Measurements from ENCODE around the gene ZNF275. TPM values are rescaled to one million over a fixed set of nuclear protein-coding genes. Genes with fewer than 3 reads are reported as not detected.
"Not testable (repeated sequence)": the region's sequence is repeated elsewhere in the genome, so short reads cannot be mapped to it uniquely, and the experiment has no call there.

The ZNF275 gene, protein sequence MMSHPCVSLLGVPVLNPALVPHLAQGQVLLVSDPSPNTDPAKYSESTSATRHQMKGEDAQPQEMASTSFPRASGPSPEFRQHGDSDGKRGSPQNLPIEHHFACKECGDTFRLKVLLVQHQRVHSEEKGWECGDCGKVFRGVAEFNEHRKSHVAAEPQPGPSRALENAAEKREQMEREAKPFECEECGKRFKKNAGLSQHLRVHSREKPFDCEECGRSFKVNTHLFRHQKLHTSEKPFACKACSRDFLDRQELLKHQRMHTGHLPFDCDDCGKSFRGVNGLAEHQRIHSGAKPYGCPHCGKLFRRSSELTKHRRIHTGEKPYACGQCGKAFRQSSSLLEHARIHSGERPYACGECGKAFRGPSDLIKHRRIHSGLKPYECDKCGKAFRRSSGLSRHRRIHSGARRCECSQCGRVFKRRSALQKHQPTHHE
- polyA plus RNA-seq (2013) = 9.4 TPM

DNA sequence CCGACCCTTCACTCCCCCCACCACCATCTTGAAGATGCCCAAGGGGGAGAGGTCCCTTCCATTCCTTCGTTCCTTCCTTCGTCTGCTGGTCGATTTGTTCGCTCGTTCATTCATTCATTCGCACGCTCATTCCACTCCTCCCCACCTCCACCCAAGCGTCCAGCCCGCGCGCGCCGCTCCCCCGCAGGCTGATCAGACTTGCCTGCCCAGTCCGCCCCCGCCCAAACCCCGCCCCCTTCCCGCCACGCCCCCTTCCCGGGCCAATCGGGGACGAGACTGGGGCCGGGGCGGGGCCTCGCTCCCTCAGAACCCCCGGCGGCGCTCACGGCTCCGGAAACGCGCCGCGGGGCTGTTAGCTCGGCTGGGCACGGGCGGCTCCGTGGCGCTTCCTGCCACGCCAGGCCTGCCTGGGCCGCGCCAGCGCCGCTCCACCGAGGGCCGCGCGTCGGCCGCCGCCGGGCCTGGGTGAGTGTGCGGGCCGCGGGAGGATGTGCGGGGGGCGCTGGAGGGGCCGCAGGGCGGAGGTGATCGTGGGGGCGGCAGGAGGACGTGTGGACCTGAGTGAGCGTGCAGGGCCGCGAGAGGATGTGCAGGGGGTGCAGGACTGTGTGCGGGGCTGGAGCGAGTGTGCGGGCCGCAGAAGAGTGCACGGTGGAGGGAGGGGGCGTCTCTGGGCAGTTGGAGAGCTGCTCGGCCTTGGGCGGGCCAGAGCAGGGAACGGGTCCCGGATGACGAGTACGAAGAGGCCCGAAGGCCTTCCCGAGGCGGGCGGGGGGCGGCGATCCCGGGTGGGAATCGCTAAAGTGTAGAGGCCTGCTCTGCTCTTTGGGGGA lies at the start of gene ZNF275:
Gene ZNF275 (plus strand): TSS at position 333 of the 833 bp plus-strand sequence. CDS start 2,527 bp downstream, outside the sequence.
- peak within 1 kb of the TSS; percentile 55 to 82 (median 68) for H3K4me3 ChIP-seq (ENCODE audit: control insufficient read depth in 1 of 7, extremely low read depth in 1 of 7, insufficient read depth in 4 of 7, low read depth in 2 of 7, low read length in 6 of 7)
- peaks cover 0 to 4% (median 0%) of the 10 kb centered on the region in 5 experiments for H3K27me3 ChIP-seq (replicated peaks in 2 of 5; ENCODE audit: control insufficient read depth in 4 of 5, insufficient read depth in 5 of 5, low read length in 4 of 5)
- peaks cover 0 to 29% (median 16%) of the 10 kb centered on the region in 4 experiments for H3K4me1 ChIP-seq (ENCODE audit: control extremely low read depth in 1 of 4, control insufficient read depth in 4 of 4, insufficient read depth in 4 of 4, low read length in 3 of 4)
- DNase-seq = peak; percentile 79 to 90 (median 85)
- H3K27ac ChIP-seq (ENCODE audit: insufficient read depth in 1 of 2, low read depth in 1 of 2, low read length in 2 of 2, poor library complexity in 1 of 2, severe bottlenecking in 2 of 2) = peak within 1 kb of the TSS; percentile 43 to 77
- H3K9me3 ChIP-seq (ENCODE audit: control extremely low read depth in 1 of 5, control insufficient read depth in 4 of 5, insufficient read depth in 2 of 5, low read depth in 1 of 5, low read length in 4 of 5) = no peaks in the 10 kb centered on the region
- H3K36me3 ChIP-seq (ENCODE audit: control insufficient read depth in 4 of 4, insufficient read depth in 4 of 4, low read length in 3 of 4) = peaks cover under 1 to 18% (median 7%) of the 10 kb centered on the region in 4 experiments
- CTCF ChIA-PET = no interaction called here
- POLR2A ChIA-PET = interaction anchor here (0.7 kb wide), 1 partner anchor 184 kb away, joined by 3 read pairs; no protein-coding TSS in a partner anchor
- WGBS (ENCODE audit: insufficient coverage) = 39% methylated on average over 62 of the region's 86 CpGs

DNA sequence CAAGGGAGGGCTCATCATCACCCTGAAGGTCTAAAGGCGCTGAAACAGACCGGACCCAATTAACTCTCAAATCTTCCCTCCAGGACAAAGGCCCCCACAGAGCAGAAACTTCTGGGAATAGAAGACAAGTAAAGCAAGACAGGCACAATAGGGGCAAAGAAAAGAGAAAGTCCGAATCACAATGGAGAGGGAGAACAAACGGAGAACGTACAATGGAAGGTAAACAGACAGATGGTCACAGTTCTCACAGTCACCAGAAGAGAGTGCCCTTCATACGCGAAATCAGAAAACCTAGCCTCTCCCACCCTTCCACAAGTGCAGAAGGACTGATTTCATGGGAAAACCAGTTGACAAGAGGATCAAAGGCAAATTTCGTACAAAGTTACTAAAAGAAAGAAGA lies 48.3 kb upstream of the ZNF275 start:
- DNase-seq; H3K4me1 ChIP-seq (ENCODE audit: control extremely low read depth in 1 of 4, control insufficient read depth in 4 of 4, insufficient read depth in 4 of 4, low read length in 3 of 4); H3K4me3 ChIP-seq (ENCODE audit: control insufficient read depth in 1 of 7, extremely low read depth in 1 of 7, insufficient read depth in 4 of 7, low read depth in 2 of 7, low read length in 6 of 7); POLR2A ChIA-PET; H3K27ac ChIP-seq (ENCODE audit: insufficient read depth in 1 of 2, low read depth in 1 of 2, low read length in 2 of 2, poor library complexity in 1 of 2, severe bottlenecking in 2 of 2); H3K9me3 ChIP-seq (ENCODE audit: control extremely low read depth in 1 of 5, control insufficient read depth in 4 of 5, insufficient read depth in 2 of 5, low read depth in 1 of 5, low read length in 4 of 5); H3K27me3 ChIP-seq (replicated peaks in 2 of 5; ENCODE audit: control insufficient read depth in 4 of 5, insufficient read depth in 5 of 5, low read length in 4 of 5); CTCF ChIA-PET; H3K36me3 ChIP-seq (ENCODE audit: control insufficient read depth in 4 of 4, insufficient read depth in 4 of 4, low read length in 3 of 4): not testable (repeated sequence)
- WGBS (ENCODE audit: insufficient coverage) = no CpG with 5 or more reads among the region's 8 CpGs

DNA sequence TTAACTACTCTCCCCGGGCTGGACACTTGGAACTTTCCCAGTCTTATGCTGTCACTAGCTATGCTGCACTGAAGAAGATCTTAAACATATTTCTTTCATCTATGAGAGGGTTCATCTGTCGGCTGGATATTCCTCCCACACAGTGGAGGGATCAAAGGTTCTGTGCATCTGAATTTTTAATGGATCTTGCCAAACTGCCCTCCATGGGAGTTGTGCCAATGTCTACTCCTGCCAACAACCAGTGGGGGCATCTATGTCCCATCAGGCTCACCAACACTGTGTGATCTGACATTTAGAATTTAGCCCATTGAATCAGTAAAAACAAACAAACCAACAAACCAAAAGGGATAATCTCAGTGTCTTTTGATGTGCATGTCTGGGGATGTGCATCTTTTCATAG lies 45.1 kb upstream of the ZNF275 start:
- POLR2A ChIA-PET; H3K36me3 ChIP-seq (ENCODE audit: control insufficient read depth in 4 of 4, insufficient read depth in 4 of 4, low read length in 3 of 4); H3K9me3 ChIP-seq (ENCODE audit: control extremely low read depth in 1 of 5, control insufficient read depth in 4 of 5, insufficient read depth in 2 of 5, low read depth in 1 of 5, low read length in 4 of 5); CTCF ChIA-PET; H3K4me1 ChIP-seq (ENCODE audit: control extremely low read depth in 1 of 4, control insufficient read depth in 4 of 4, insufficient read depth in 4 of 4, low read length in 3 of 4); H3K27me3 ChIP-seq (replicated peaks in 2 of 5; ENCODE audit: control insufficient read depth in 4 of 5, insufficient read depth in 5 of 5, low read length in 4 of 5); H3K27ac ChIP-seq (ENCODE audit: insufficient read depth in 1 of 2, low read depth in 1 of 2, low read length in 2 of 2, poor library complexity in 1 of 2, severe bottlenecking in 2 of 2); DNase-seq; H3K4me3 ChIP-seq (ENCODE audit: control insufficient read depth in 1 of 7, extremely low read depth in 1 of 7, insufficient read depth in 4 of 7, low read depth in 2 of 7, low read length in 6 of 7): not testable (repeated sequence)
- no CpG with 5 or more reads among the region's 2 CpGs for WGBS (ENCODE audit: insufficient coverage)

DNA sequence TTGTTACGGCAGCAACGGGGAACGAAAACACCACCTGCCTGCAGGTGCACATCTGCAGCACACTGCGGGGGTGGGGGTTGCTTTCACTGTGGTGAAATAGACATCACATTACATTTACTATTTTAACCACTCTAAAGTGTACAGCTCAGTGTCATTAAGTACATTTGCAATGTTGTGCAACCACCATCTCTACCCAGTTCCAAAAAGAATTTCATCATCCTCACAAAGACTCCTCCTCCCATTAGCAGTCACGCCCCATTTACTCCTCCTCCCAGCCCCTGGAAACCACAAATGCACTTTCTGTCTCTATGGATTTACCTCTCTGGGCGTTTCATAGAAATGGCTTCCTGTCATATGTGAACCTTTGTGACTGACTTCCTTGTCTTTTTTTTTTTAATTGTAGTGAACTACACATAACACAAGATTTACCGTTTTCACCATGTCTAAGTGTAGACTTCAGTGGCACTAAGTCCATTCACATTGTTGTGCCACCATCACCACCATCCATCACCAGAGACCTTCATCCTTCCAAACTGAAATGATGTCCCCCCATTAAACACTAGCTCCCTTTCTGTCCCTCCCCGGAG lies 40.4 kb upstream of the ZNF275 start:
- H3K4me1 ChIP-seq (ENCODE audit: control extremely low read depth in 1 of 4, control insufficient read depth in 4 of 4, insufficient read depth in 4 of 4, low read length in 3 of 4); H3K36me3 ChIP-seq (ENCODE audit: control insufficient read depth in 4 of 4, insufficient read depth in 4 of 4, low read length in 3 of 4); POLR2A ChIA-PET; H3K9me3 ChIP-seq (ENCODE audit: control extremely low read depth in 1 of 5, control insufficient read depth in 4 of 5, insufficient read depth in 2 of 5, low read depth in 1 of 5, low read length in 4 of 5); H3K4me3 ChIP-seq (ENCODE audit: control insufficient read depth in 1 of 7, extremely low read depth in 1 of 7, insufficient read depth in 4 of 7, low read depth in 2 of 7, low read length in 6 of 7); H3K27me3 ChIP-seq (replicated peaks in 2 of 5; ENCODE audit: control insufficient read depth in 4 of 5, insufficient read depth in 5 of 5, low read length in 4 of 5); H3K27ac ChIP-seq (ENCODE audit: insufficient read depth in 1 of 2, low read depth in 1 of 2, low read length in 2 of 2, poor library complexity in 1 of 2, severe bottlenecking in 2 of 2): not testable (repeated sequence)
- peak in 1 of 3 donors; percentile 10 for DNase-seq
- CTCF ChIA-PET = interaction anchor here (1.2 kb wide), 1 partner anchor 49 kb away, joined by 3 read pairs; no protein-coding TSS in a partner anchor
- 100% methylated on average over 2 of the region's 8 CpGs for WGBS (ENCODE audit: insufficient coverage)

DNA sequence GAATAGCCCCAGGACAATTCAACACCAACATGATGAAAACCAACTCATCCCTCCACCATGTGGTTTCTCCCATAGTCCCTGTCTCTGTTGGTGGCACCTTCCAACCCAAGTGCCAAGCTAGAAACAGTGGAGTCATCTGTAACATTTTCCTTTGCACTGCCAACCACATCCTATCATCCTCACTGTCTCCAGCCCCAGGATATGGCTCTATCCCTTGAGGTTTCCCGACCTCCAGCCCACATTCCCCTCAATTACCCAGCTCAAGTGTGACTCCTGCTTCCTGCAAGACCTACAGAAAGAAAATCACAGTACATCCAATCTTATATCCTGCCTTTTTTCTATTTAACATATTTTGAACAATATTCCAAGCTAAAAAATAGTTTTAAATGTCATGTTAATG lies 36.6 kb upstream of the ZNF275 start:
- 60% methylated on average over 1 of the region's 1 CpG for WGBS (ENCODE audit: insufficient coverage)
- H3K36me3 ChIP-seq (ENCODE audit: control insufficient read depth in 4 of 4, insufficient read depth in 4 of 4, low read length in 3 of 4) = no peaks in the 10 kb centered on the region
- H3K27ac ChIP-seq (ENCODE audit: insufficient read depth in 1 of 2, low read depth in 1 of 2, low read length in 2 of 2, poor library complexity in 1 of 2, severe bottlenecking in 2 of 2) = no peak overlapping the region
- DNase-seq = no peak
- no peaks in the 10 kb centered on the region for H3K4me1 ChIP-seq (ENCODE audit: control extremely low read depth in 1 of 4, control insufficient read depth in 4 of 4, insufficient read depth in 4 of 4, low read length in 3 of 4)
- POLR2A ChIA-PET = no interaction called here
- CTCF ChIA-PET = no interaction called here
- peaks cover 0 to 11% (median 3%) of the 10 kb centered on the region in 5 experiments for H3K27me3 ChIP-seq (replicated peaks in 2 of 5; ENCODE audit: control insufficient read depth in 4 of 5, insufficient read depth in 5 of 5, low read length in 4 of 5)
- H3K4me3 ChIP-seq (ENCODE audit: control insufficient read depth in 1 of 7, extremely low read depth in 1 of 7, insufficient read depth in 4 of 7, low read depth in 2 of 7, low read length in 6 of 7) = no peak overlapping the region
- H3K9me3 ChIP-seq (ENCODE audit: control extremely low read depth in 1 of 5, control insufficient read depth in 4 of 5, insufficient read depth in 2 of 5, low read depth in 1 of 5, low read length in 4 of 5) = no peaks in the 10 kb centered on the region

DNA sequence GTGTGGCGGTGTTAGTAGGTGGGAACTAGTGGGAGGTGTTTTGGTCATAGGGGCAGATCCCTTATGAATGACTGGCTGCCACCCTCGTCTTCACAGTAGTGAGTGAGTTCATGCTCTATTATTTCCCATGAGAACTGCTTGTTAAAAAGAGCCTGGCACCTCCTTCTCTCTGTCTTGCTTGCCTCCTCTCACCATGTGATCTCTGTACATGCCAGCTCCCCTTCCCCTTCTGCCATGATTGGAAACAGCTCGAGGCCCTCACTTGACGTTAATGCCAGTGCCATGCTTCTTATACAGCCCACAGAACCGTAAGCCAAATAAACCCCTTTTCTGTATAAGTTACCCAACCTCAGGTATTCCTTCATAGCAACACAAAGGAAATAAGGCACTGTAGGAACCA lies 34.1 kb upstream of the ZNF275 start:
- Histone ChIP-seq H3K4me1 (ENCODE audit: control extremely low read depth in 1 of 4, control insufficient read depth in 4 of 4, insufficient read depth in 4 of 4, low read length in 3 of 4) (no peaks in the 10 kb centered on the region), H3K27me3 (replicated peaks in 2 of 5; ENCODE audit: control insufficient read depth in 4 of 5, insufficient read depth in 5 of 5, low read length in 4 of 5) (peaks cover 2 to 30% (median 5%) of the 10 kb centered on the region in 5 experiments), H3K9me3 (ENCODE audit: control extremely low read depth in 1 of 5, control insufficient read depth in 4 of 5, insufficient read depth in 2 of 5, low read depth in 1 of 5, low read length in 4 of 5) (peaks cover 0 to 2% (median 0%) of the 10 kb centered on the region in 5 experiments), H3K36me3 (ENCODE audit: control insufficient read depth in 4 of 4, insufficient read depth in 4 of 4, low read length in 3 of 4) (no peaks in the 10 kb centered on the region), H3K27ac (ENCODE audit: insufficient read depth in 1 of 2, low read depth in 1 of 2, low read length in 2 of 2, poor library complexity in 1 of 2, severe bottlenecking in 2 of 2) (no peak overlapping the region), H3K4me3 (ENCODE audit: control insufficient read depth in 1 of 7, extremely low read depth in 1 of 7, insufficient read depth in 4 of 7, low read depth in 2 of 7, low read length in 6 of 7) (no peak overlapping the region)
- 57% methylated on average over 1 of the region's 5 CpGs for WGBS (ENCODE audit: insufficient coverage)
- DNase-seq = no peak
- CTCF ChIA-PET = no interaction called here
- POLR2A ChIA-PET = no interaction called here
